ENCODE results near the gene ARSB.
"Not testable (repeated sequence)": the region's sequence is repeated elsewhere in the genome, so short reads cannot be mapped to it uniquely, and the experiment has no call there.

Gene ARSB

DNA sequence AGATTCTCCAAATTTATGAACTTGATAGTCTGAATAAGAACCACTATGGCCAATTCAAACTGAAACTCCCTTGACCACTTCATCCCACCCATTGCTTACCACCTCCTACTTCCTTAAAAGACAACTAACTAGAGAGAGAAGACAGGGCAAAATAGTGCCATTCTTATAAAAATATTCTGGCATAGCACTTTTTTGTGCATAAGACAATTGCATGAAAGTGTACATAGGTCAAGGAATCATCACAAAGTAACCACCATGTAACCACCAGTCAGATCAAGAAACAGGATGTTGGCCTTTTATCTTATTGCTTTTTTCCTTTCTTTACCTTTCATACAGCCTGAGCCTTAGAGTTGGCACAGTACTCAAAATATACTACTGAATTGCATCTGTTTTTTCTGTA lies 8.1 kb upstream of the ARSB start:
- no peak for DNase-seq

GRCh38 chr5:78992146-78992545 lies 7.0 kb upstream of the ARSB start:
- no peak for DNase-seq

GRCh38 chr5:78989080-78989479 lies 4.0 kb upstream of the ARSB start:
- no peak for DNase-seq

DNA sequence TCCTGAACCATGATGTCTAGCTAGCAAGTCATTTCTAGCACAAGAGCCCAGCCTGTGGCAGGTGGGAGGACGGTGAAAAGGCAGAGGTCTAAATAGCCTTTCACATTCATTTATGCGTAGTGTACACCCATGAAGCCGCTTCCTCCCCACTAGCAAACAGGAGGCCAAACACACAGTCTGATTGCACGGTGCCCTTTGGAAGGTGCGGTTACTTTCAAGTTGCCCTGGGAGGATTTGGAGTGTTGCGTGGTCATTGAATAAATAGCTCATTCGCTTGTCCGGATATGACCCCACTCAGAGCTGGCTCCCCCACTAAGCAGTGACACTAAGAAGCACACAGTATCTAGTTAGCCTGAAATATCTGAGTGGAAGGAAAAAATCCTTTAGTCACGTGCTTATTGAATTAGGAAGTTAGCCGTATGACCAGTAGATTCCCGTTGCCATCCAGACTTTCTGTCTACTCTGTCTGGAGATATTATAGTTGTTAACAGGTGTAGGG lies 664 bp upstream of the ARSB start:
- DNase-seq: peak; percentile 36

DNA sequence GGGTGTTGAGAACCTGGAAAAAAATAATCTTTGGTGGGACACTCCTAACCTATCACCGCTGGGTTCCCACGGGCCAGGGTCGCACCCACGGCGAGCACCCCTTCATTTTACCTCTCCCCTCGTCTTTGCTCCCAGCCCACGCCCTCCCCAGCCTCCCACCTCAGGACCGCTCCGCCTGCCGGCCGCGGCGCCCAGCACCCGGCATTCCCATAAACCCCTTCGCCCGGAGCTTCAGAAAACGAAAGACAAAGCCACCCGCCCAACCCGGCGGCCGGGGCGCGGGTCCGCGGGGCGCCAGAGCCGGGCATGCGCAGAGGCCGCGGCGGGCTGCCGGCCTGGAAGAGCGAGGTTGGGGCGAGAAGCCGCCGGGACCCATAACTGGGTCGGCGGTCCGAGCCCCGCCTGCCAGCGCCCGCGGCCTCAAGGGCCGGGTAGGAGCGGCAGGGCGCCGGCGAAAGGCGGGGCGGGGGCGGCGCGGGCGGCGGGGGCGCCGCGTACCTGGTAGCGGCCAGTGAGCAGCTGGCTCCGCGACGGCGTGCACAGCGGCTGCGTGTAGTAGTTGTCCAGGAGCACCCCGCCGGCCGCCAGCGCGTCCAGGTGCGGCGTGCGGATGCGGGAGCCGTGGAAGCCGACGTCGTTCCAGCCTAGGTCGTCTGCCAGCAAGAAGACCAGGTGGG lies 533 bp downstream of the ARSB start:
- peak; percentile 76 for DNase-seq

DNA sequence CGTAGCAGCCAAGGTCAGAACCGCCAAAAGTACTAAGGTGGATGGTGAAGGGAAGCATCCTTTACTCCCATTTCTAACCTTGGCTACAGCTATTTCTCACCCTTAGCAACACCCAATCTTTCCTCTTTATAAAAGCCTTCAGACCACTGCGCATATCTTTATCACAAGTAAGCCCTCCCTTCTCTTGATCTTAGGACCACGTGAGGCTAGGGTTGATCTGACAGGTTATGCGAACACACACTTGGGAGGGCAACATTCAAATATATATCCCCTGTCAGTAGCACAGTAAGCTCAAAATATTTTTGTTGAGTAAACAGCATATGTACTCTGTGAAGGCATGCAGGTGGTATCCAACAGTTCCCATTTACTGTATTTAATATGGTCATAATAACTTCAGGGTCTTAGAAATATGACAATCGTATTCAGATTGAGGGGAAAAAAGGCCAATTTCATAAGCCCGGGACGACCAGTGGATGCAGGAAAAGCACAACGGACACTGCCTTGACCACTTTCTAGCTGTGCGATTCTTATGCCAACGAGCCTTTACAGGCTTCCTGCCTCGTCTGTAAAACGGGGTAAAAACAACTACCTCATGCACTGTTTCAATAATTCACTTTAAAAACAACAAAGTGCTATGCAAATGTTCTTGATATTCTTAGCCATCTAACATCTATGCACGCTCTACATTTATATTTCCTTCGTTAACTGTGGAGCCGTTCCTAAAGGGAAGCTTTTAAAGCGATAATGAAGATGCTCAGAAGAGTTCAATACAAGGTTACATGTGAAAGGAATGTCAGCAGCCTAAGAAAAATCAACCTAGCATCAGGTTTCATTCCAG lies 1.3 kb downstream of the ARSB start:
- DNase-seq: no peak

DNA sequence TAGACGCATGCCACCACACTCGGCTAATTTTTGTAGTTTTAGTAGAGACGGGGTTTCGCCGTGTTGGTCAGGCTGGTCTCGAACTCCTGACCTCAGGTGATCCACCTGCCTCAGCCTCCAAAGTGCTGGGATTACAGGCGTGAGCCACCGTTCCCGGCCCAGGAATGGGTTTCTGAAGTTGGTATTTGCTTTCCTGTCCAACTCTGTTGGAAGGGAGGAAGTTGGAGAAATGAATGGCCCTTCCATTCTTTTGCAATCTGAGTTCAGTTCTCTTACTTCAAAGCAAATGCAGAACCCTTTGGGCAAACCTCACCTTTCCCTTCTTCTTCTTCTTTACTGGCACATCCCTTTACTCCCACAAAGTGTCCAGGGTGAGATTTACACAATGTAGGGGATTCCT lies 1.9 kb downstream of the ARSB start:
- not testable (repeated sequence) for DNase-seq

- DNase-seq: no peak
Observed at GRCh38 chr5:78979909-78980308, 5.2 kb downstream of the ARSB start.

GRCh38 chr5:78979117-78979742 lies 5.9 kb downstream of the ARSB start:
- DNase-seq: no peak

DNA sequence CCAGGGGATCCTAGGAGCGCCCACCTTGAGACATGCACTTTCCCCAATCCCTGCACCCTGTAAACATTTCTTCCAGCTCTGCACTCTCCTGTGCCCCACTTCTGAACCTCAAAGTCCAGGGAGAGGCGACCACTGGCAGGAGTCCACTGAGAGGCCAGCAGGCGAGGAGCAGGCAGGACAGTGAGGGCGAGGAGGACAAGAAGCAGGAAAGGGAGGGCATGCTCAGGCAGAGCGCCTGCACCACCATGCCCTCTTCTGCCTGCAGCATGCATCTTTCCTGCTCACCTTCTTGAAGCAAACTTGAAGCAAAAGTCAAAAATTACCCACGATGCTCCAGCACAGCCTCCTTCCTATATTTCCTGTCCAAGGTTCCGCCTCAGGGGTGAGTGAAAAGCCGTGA lies 10.1 kb downstream of the ARSB start:
- DNase-seq: no peak

- DNase-seq: no peak
Observed at GRCh38 chr5:78974601-78975000, 10.5 kb downstream of the ARSB start.

GRCh38 chr5:78974011-78974410 lies 11.1 kb downstream of the ARSB start:
- no peak for DNase-seq

- no peak for DNase-seq
Observed at GRCh38 chr5:78972654-78973428, 12.3 kb downstream of the ARSB start.

GRCh38 chr5:78971998-78972397 lies 13.1 kb downstream of the ARSB start:
- no peak for DNase-seq

DNA sequence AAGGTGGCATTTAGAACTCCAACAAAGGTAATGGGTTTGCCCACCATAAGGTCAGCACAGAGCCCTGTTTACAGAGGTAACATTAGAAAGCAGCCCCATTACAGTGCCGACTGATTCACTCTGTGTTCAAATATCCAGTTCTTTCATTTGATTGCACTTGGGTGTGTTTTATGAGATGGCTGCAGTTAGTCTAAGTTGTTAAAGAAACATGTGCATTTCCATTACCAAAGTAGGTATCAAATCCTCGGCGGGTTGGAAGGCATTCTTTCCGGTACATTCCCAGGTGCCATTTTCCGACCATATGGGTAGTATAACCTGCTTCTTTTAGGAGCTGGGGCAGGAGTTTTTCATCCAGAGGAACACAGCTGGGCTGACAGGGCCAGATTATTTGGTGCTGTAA lies 16.3 kb downstream of the ARSB start:
- DNase-seq: no peak

DNA sequence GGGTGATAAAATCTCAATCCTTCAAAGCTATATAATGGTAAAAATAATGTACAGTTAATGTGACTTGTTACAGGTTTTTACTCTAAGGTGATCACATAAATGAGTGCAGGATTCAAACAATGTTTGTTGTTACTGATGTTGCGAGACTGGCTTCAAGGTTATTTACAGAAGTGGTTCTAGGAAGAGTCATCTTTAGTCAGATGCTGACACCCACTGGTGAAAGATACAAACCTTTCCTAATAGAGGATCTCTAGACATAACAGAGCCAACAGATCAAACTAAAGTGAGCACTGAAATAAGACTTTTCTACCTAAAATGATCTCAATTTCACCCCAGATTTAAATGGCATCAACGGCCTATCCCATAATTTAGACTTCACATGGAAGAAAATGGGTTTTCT lies 20.2 kb downstream of the ARSB start:
- DNase-seq: no peak

- DNase-seq: no peak
Observed at GRCh38 chr5:78961743-78962142, 23.4 kb downstream of the ARSB start.

DNA sequence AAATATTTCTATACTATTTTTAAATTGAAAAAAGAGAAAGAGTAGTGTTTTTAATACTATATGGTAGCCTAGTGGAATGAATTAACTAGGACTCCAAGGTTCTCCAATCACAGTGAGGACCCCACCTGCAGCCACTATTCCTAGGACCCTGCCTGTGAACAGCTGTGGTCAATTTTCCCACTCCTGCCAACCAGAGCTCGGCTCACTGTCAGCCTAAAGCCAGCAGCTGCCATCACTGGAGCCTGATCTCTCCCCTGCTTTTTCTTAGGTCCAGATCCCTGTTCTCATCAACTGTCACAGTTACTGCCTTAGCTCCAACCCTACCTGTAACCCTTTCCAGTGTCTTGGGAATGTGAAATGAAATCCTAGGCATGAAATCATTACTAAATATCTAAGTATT lies 25.3 kb downstream of the ARSB start:
- DNase-seq: no peak

DNA sequence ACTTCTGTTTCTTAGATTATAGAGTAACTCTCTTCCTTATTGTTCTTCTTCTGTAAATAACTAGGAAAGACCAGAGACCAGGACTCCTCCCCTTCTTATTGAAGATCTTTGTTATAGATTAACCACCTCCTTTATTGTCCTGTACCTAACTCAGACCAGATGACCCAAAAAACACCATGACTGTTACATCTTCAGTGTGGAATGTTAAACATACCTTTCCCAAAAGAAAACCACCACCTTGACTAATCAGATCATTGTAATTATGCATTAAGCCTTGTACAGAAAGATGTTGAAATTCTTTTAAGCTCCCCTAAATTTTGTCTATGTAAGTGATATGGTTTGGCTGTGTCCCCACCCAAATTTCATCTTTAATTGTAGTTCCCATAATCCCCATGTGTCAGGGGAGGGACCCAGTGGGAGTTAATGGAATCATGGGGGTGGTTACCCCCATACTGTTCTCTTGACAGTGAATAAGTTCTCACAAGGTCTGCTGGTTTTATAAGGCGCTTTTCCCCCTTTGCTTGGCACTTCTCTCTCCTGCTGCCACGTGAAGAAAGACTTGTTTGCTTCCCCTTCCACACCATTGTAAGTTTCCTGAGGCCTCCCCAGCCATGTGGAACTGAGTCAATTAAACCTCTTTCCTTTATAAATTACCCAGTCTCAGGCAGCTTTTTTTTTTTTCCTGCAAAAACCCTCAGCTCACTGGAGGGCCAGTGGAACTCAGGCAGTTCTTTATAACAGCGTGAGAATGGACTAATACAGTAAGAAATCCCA lies 26.3 kb downstream of the ARSB start:
- no peak for DNase-seq

- no peak for DNase-seq
Observed at GRCh38 chr5:78956901-78957300, 28.2 kb downstream of the ARSB start.

- DNase-seq: no peak
Observed at GRCh38 chr5:78953092-78953800, 31.9 kb downstream of the ARSB start.

DNA sequence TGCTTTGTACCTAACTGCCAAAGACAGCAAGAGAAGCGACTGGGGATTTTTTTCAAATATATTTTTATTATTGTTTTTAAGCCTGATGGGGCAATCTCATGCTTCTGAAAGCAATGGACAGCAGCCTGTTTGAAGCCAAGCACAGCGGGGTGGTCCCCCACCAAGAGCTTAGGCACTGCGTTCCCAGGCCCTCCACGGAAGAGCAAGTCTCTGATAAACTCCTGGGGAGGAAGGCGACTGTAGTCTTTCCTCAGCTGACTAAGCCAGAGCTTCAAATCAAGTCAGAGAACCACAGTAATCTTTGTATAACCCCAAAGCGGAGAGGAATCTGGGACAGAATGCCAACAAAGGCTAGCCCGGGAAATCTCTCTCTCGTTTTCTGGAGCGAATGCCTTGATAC lies 54.4 kb downstream of the ARSB start:
- no peak for DNase-seq

All from central memory CD4-positive, alpha-beta T cell (primary cell).